Measurements from ENCODE around the gene UGT2A1. TPM values are rescaled to one million over a fixed set of nuclear protein-coding genes. Genes with fewer than 3 reads are reported as not detected.

The UGT2A1 gene
- total RNA-seq, 6 experiments from 2014 or later = 0.24 to 23.9 (median 1.3) TPM

GRCh38 chr4:69656653-69657158 is 3.7 kb upstream of the UGT2A1 start:
- TF ChIP-seq POLR2A (IDR thresholded peaks at IDR 0.05) = no peak
- no peak for TF ChIP-seq CTCF (IDR thresholded peaks at IDR 0.05)
- Histone ChIP-seq H3K27ac (no peak overlapping the region), H3K36me3 (no peaks in the 10 kb centered on the region), H3K27me3 (no peaks in the 10 kb centered on the region), H3K4me1 (no peaks in the 10 kb centered on the region), H3K4me3 (no peak overlapping the region), H3K9me3 (no peaks in the 10 kb centered on the region)
- ATAC-seq (no peak), DNase-seq (no peak)
- WGBS (ENCODE audit: insufficient coverage, low coverage, low lambda C conversion rate, missing lambda C conversion rate) = 28% methylated on average over 2 of the region's 6 CpGs
- intact Hi-C loops (cut with DNase I) = no loop called here

GRCh38 chr4:69650872-69651271 is 2.2 kb downstream of the UGT2A1 start:
- H3K27me3 ChIP-seq = no peaks in the 10 kb centered on the region
- no peaks in the 10 kb centered on the region for H3K9me3 ChIP-seq
- H3K27ac ChIP-seq = no peak overlapping the region
- H3K36me3 ChIP-seq = no peaks in the 10 kb centered on the region
- no peaks in the 10 kb centered on the region for H3K4me1 ChIP-seq
- 32% methylated on average over 3 of the region's 3 CpGs for WGBS (ENCODE audit: insufficient coverage, low coverage, low lambda C conversion rate, missing lambda C conversion rate)
- no peak for DNase-seq
- intact Hi-C loops (cut with DNase I) = no loop called here
- TF ChIP-seq POLR2A (IDR thresholded peaks at IDR 0.05) (no peak), CTCF (IDR thresholded peaks at IDR 0.05) (no peak)
- no peak overlapping the region for H3K4me3 ChIP-seq
- ATAC-seq = no peak

- WGBS (ENCODE audit: insufficient coverage, low coverage, low lambda C conversion rate, missing lambda C conversion rate) = 65% methylated on average over 2 of the region's 2 CpGs
- no peak for DNase-seq
These were observed 3.4 kb downstream of the UGT2A1 start for GRCh38 chr4:69649629-69650028.

GRCh38 chr4:69649207-69649606 is 3.8 kb downstream of the UGT2A1 start:
- intact Hi-C loops (cut with DNase I) = no loop called here
- no peaks in the 10 kb centered on the region for H3K9me3 ChIP-seq
- ATAC-seq (no peak), DNase-seq (no peak)
- H3K4me3 ChIP-seq = no peak overlapping the region
- no peaks in the 10 kb centered on the region for H3K36me3 ChIP-seq
- no peak overlapping the region for H3K27ac ChIP-seq
- 52% methylated on average over 1 of the region's 1 CpG for whole genome bisulfite sequencing (ENCODE audit: insufficient coverage, low coverage, low lambda C conversion rate, missing lambda C conversion rate)
- no peaks in the 10 kb centered on the region for H3K27me3 ChIP-seq
- TF ChIP-seq CTCF (IDR thresholded peaks at IDR 0.05) (no peak), POLR2A (IDR thresholded peaks at IDR 0.05) (no peak)
- H3K4me1 ChIP-seq = no peaks in the 10 kb centered on the region

More at GRCh38 chr4:69649629-69650028, 3.4 kb downstream of the UGT2A1 start:
- TF ChIP-seq CTCF (IDR thresholded peaks at IDR 0.05) = no peak
- no peak for TF ChIP-seq POLR2A (IDR thresholded peaks at IDR 0.05)
- H3K27me3 ChIP-seq = no peaks in the 10 kb centered on the region
- ATAC-seq = no peak
- intact Hi-C loops (cut with DNase I) = no loop called here
- no peaks in the 10 kb centered on the region for H3K9me3 ChIP-seq
- H3K36me3 ChIP-seq = no peaks in the 10 kb centered on the region
- H3K4me3 ChIP-seq = no peak overlapping the region
- H3K27ac ChIP-seq = no peak overlapping the region
- no peaks in the 10 kb centered on the region for H3K4me1 ChIP-seq

GRCh38 chr4:69642961-69643360 is 10.1 kb downstream of the UGT2A1 start:
- Histone ChIP-seq H3K4me1 (no peaks in the 10 kb centered on the region), H3K9me3 (no peaks in the 10 kb centered on the region), H3K36me3 (no peaks in the 10 kb centered on the region), H3K27me3 (no peaks in the 10 kb centered on the region), H3K4me3 (no peak overlapping the region), H3K27ac (no peak overlapping the region)
- WGBS (ENCODE audit: insufficient coverage, low coverage, low lambda C conversion rate, missing lambda C conversion rate) = 71% methylated on average over 2 of the region's 2 CpGs
- no peak for TF ChIP-seq CTCF (IDR thresholded peaks at IDR 0.05)
- no peak for TF ChIP-seq POLR2A (IDR thresholded peaks at IDR 0.05)
- intact Hi-C loops (cut with DNase I) = no loop called here
- ATAC-seq (no peak), DNase-seq (no peak)
